SK-N-SH treated with all-trans-retinoic acid at 6 μM for 48 hours (cell line): ENCODE results near the gene FBLN5.

Source experiments
- PPARA ChIP-seq: fragments of 250-450 bp; sonication (Bioruptor Pico); IDR thresholded peaks from 2 replicates; pipeline ENCODE4 v1.5.0; 2020; ENCODE audit warnings: mild to moderate bottlenecking, borderline replicate concordance
- TCF4 ChIP-seq: fragments of 250-450 bp; sonication (Bioruptor Pico); IDR thresholded peaks from 2 replicates; pipeline ENCODE4 v1.8.0; 2021; ENCODE audit warnings: mild to moderate bottlenecking, moderate library complexity, borderline replicate concordance
- ZC3H10 ChIP-seq: fragments of 250-450 bp; sonication (Bioruptor Pico); IDR thresholded peaks from 2 replicates; pipeline ENCODE4 v1.5.1; 2021; ENCODE audit warnings: mild to moderate bottlenecking, moderate library complexity
- TF ChIP-seq, protein P1 (sequence below): fragments of 250-450 bp; sonication (Bioruptor Pico); IDR thresholded peaks from 2 replicates; pipeline ENCODE4 v1.8.0; 2020; ENCODE audit warnings: mild to moderate bottlenecking, moderate library complexity, borderline replicate concordance
- TF ChIP-seq, protein P2 (sequence below): fragments of 250-450 bp; sonication (Bioruptor Pico); IDR thresholded peaks from 2 replicates; pipeline ENCODE4 v1.8.0; 2021; ENCODE audit warnings: low read depth, mild to moderate bottlenecking, moderate library complexity, borderline replicate concordance

DNA sequence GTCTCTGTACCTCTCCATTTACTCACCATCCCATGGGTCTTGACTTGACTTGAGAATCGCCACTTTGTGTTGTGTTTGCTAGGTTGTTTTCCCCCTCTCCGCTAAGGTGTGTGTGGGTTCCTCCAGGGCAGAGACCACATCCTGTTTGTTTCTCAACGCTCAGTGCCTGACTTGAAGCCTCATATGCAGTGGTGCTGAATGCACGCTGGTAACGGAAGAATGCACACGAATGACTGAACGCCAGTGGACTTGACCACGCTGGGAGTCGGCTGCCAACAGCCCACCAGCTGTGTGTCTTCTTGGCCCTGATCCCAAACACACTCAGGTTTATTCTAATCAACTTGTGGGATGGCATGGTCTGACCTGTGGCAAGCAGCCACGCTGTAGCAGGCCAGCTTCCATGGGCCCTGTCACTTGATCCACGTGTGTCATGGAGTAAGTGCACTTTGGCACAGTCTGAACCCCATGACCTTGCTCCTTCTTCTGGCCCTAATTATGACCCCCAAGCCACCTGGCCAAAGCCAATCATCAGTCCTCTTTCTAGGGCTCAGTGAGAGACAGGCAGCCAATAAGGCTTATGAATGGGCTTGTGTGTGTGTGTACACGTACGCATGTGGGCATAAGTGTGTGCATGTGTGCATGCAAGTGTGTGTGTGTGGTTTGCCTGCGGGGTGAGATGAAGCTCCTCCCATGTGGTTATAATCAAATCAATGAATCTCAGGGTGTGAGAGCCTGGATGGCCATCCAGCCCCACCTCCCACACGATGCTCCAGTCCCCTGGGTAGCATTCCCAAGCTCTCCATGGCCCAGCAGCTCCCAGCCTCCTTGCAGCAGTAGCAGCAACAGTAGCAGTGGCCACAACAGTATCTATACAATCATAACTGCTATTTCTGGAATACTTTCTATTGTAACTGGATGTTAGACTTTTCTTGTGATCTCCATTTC lies 73.8 kb downstream of the FBLN5 start:
- TF ChIP-seq, protein P1, sequence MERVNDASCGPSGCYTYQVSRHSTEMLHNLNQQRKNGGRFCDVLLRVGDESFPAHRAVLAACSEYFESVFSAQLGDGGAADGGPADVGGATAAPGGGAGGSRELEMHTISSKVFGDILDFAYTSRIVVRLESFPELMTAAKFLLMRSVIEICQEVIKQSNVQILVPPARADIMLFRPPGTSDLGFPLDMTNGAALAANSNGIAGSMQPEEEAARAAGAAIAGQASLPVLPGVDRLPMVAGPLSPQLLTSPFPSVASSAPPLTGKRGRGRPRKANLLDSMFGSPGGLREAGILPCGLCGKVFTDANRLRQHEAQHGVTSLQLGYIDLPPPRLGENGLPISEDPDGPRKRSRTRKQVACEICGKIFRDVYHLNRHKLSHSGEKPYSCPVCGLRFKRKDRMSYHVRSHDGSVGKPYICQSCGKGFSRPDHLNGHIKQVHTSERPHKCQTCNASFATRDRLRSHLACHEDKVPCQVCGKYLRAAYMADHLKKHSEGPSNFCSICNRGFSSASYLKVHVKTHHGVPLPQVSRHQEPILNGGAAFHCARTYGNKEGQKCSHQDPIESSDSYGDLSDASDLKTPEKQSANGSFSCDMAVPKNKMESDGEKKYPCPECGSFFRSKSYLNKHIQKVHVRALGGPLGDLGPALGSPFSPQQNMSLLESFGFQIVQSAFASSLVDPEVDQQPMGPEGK (CRISPR knock-in tag): no peak
- TF ChIP-seq ZC3H10 (no peak), PPARA (CRISPR knock-in tag) (no peak), TCF4 (CRISPR knock-in tag) (no peak)
- TF ChIP-seq, protein P2, sequence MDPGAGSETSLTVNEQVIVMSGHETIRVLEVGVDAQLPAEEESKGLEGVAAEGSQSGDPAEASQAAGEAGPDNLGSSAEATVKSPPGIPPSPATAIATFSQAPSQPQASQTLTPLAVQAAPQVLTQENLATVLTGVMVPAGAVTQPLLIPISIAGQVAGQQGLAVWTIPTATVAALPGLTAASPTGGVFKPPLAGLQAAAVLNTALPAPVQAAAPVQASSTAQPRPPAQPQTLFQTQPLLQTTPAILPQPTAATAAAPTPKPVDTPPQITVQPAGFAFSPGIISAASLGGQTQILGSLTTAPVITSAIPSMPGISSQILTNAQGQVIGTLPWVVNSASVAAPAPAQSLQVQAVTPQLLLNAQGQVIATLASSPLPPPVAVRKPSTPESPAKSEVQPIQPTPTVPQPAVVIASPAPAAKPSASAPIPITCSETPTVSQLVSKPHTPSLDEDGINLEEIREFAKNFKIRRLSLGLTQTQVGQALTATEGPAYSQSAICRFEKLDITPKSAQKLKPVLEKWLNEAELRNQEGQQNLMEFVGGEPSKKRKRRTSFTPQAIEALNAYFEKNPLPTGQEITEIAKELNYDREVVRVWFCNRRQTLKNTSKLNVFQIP (CRISPR knock-in tag): no peak
